ENCODE measurements around the gene NTNG2.

The NTNG2 gene

GRCh38 chr9:132234535-132234934 lies 72.7 kb downstream of the NTNG2 start:
- no peak for DNase-seq (ENCODE audit: low read depth in 2 of 3, low spot score in 2 of 3)

GRCh38 chr9:132235125-132235524 lies 73.3 kb downstream of the NTNG2 start:
- DNase-seq (ENCODE audit: low read depth in 2 of 3, low spot score in 2 of 3), result no peak

- peak; percentile 40 to 87 (median 63) for DNase-seq (ENCODE audit: low read depth in 2 of 3, low spot score in 2 of 3)
Measured at GRCh38 chr9:132235894-132236661, 74.2 kb downstream of the NTNG2 start.

GRCh38 chr9:132236662-132237311 lies 74.9 kb downstream of the NTNG2 start:
- DNase-seq (ENCODE audit: low read depth in 2 of 3, low spot score in 2 of 3), result no peak

- DNase-seq (ENCODE audit: low read depth in 2 of 3, low spot score in 2 of 3), result no peak
Measured at GRCh38 chr9:132237481-132237880, 75.6 kb downstream of the NTNG2 start.

- DNase-seq (ENCODE audit: low read depth in 2 of 3, low spot score in 2 of 3), result no peak
Measured at GRCh38 chr9:132238026-132238972, 76.4 kb downstream of the NTNG2 start.

- no peak for DNase-seq (ENCODE audit: low read depth in 2 of 3, low spot score in 2 of 3)
Measured at GRCh38 chr9:132238992-132239391, 77.1 kb downstream of the NTNG2 start.

GRCh38 chr9:132239518-132239917 lies 77.7 kb downstream of the NTNG2 start:
- no peak for DNase-seq (ENCODE audit: low read depth in 2 of 3, low spot score in 2 of 3)

GRCh38 chr9:132239999-132240840 lies 78.4 kb downstream of the NTNG2 start:
- no peak for DNase-seq (ENCODE audit: low read depth in 2 of 3, low spot score in 2 of 3)

- DNase-seq (ENCODE audit: low read depth in 2 of 3, low spot score in 2 of 3), result peak; percentile 94 to 97 (median 94)
Measured at GRCh38 chr9:132240841-132241482, 79.1 kb downstream of the NTNG2 start.

GRCh38 chr9:132241483-132241839 lies 79.6 kb downstream of the NTNG2 start:
- no peak for DNase-seq (ENCODE audit: low read depth in 2 of 3, low spot score in 2 of 3)

GRCh38 chr9:132241840-132242620 lies 80.2 kb downstream of the NTNG2 start:
- DNase-seq (ENCODE audit: low read depth in 2 of 3, low spot score in 2 of 3), result no peak

GRCh38 chr9:132242621-132243155 lies 80.8 kb downstream of the NTNG2 start:
- DNase-seq (ENCODE audit: low read depth in 2 of 3, low spot score in 2 of 3), result no peak

GRCh38 chr9:132243156-132244074 lies 81.6 kb downstream of the NTNG2 start:
- no peak for DNase-seq (ENCODE audit: low read depth in 2 of 3, low spot score in 2 of 3)

GRCh38 chr9:132244582-132245455 lies 83.0 kb downstream of the NTNG2 start:
- DNase-seq (ENCODE audit: low read depth in 2 of 3, low spot score in 2 of 3), result no peak

GRCh38 chr9:132245465-132245864 lies 83.6 kb downstream of the NTNG2 start:
- no peak for DNase-seq (ENCODE audit: low read depth in 2 of 3, low spot score in 2 of 3)

GRCh38 chr9:132247942-132248341 lies 86.1 kb downstream of the NTNG2 start:
- DNase-seq (ENCODE audit: low read depth in 2 of 3, low spot score in 2 of 3), result no peak
